ENCODE measurements around the gene SAP25.

SAP25 gene

GRCh38 chr7:100573691-100574361, at the start of gene SAP25:
SAP25 (minus strand) TSS chr7:100573900; CDS start chr7:100573742, 158 bp downstream.
- DNase-seq (ENCODE audit: low spot score) = no peak

GRCh38 chr7:100621554-100621953, 47.9 kb upstream of the SAP25 start:
- no peak for DNase-seq (ENCODE audit: low spot score)

- no peak for DNase-seq (ENCODE audit: low spot score)
Observed at GRCh38 chr7:100620804-100621203, 47.1 kb upstream of the SAP25 start.

GRCh38 chr7:100620239-100620638, 46.5 kb upstream of the SAP25 start:
- DNase-seq (ENCODE audit: low spot score) = no peak

- no peak for DNase-seq (ENCODE audit: low spot score)
Observed at GRCh38 chr7:100614308-100614861, 40.7 kb upstream of the SAP25 start.

GRCh38 chr7:100613412-100614175, 39.9 kb upstream of the SAP25 start:
- no peak for DNase-seq (ENCODE audit: low spot score)

- DNase-seq (ENCODE audit: low spot score) = no peak
Observed at GRCh38 chr7:100612730-100613390, 39.2 kb upstream of the SAP25 start.

- DNase-seq (ENCODE audit: low spot score) = peak; percentile 98
Observed at GRCh38 chr7:100611983-100612729, 38.5 kb upstream of the SAP25 start, which contains the start of gene MOSPD3. MOSPD3 (plus strand) TSS chr7:100612540; CDS start chr7:100612792, 252 bp downstream.

- DNase-seq (ENCODE audit: low spot score) = no peak
Observed at GRCh38 chr7:100609958-100610357, 36.3 kb upstream of the SAP25 start.

- DNase-seq (ENCODE audit: low spot score) = no peak
Observed at GRCh38 chr7:100607111-100607510, 33.4 kb upstream of the SAP25 start.

GRCh38 chr7:100606313-100606712, 32.6 kb upstream of the SAP25 start:
- DNase-seq (ENCODE audit: low spot score) = no peak

GRCh38 chr7:100604976-100605911, 31.5 kb upstream of the SAP25 start:
- DNase-seq (ENCODE audit: low spot score) = no peak

- peak; percentile 80 for DNase-seq (ENCODE audit: low spot score)
Observed at GRCh38 chr7:100604028-100604975, 30.6 kb upstream of the SAP25 start.

GRCh38 chr7:100603726-100604027, 30.0 kb upstream of the SAP25 start:
- DNase-seq (ENCODE audit: low spot score) = no peak

- no peak for DNase-seq (ENCODE audit: low spot score)
Observed at GRCh38 chr7:100602889-100603725, 29.4 kb upstream of the SAP25 start.

GRCh38 chr7:100600730-100601038, 27.0 kb upstream of the SAP25 start:
- DNase-seq (ENCODE audit: low spot score) = no peak

- DNase-seq (ENCODE audit: low spot score) = no peak
Observed at GRCh38 chr7:100599911-100600729, 26.4 kb upstream of the SAP25 start.

GRCh38 chr7:100598425-100598824, 24.7 kb upstream of the SAP25 start:
- DNase-seq (ENCODE audit: low spot score) = no peak
